ENCODE measurements around the gene CEND1.
A peak's percentile ranks its signal among the peaks of the same experiment; 100 is the strongest.

CEND1 gene

DNA sequence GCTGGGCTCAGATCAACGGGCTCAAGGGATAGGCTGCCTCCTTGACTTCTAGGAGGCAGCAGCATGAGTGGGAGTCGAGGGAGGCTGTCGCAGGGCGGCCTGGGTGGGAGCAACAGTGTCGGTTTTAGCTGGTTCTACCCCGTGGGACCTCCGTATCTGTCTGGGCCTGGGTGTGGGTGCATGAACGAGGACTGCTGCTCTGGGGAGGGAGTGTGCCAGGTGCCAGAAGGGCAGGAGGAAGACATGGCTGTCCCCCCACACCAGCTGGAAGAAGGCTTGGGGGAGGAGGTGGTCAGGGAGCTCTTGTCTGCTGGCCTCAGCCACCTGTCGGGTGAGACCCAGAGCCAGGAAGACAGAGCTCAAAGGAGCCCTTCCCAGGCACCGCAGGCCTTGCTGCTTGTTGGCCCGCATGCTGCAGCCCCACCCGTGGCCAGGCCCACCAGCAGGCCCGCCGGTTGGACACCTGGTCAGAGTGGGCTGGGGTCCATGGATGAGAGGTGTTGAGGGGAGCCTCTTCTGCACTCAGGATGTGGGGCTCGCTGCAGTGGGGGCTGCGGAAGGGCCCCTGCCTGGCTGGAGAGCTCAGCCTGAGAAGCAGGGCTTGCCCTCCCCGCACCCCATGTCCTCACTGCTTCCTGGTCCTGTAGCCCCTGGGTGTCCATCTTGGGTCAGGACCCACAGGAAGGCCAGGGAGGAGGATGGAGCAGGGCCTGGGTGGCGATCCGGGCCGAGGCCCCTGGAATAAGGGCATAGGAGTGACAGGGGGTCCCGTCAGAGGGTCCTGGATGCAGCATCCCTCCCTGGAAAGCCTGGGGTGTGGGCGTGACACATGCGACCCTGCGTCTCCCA lies 3.4 kb downstream of the CEND1 start:
- no peak for DNase-seq (ENCODE audit: low read depth)
- H3K4me3 ChIP-seq (ENCODE audit: low read depth, low read length) = no peak overlapping the region

DNA sequence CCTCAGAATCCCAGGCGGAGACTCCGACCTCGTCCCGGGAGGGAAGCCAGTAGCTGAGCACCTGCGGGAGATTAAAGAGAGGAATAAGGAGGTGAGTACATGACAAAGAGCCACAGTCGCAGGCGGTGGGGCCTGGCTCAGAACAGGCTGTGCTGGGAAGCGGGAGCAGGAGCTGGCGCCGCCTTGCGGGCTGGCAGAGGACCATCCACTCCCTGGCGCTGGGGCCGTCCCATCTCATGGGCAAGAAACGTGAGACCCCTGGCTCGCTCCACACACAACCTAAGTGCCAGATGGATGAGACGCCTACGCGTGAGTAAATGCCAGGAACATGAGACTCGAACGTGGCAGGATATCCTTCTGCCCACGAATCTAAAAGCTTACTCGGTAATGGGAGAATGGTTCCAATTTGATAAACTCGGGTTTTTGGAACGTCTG lies 6.3 kb downstream of the CEND1 start:
- peak; percentile 84 for DNase-seq (ENCODE audit: low read depth)
- no peak overlapping the region for H3K4me3 ChIP-seq (ENCODE audit: low read depth, low read length)

DNA sequence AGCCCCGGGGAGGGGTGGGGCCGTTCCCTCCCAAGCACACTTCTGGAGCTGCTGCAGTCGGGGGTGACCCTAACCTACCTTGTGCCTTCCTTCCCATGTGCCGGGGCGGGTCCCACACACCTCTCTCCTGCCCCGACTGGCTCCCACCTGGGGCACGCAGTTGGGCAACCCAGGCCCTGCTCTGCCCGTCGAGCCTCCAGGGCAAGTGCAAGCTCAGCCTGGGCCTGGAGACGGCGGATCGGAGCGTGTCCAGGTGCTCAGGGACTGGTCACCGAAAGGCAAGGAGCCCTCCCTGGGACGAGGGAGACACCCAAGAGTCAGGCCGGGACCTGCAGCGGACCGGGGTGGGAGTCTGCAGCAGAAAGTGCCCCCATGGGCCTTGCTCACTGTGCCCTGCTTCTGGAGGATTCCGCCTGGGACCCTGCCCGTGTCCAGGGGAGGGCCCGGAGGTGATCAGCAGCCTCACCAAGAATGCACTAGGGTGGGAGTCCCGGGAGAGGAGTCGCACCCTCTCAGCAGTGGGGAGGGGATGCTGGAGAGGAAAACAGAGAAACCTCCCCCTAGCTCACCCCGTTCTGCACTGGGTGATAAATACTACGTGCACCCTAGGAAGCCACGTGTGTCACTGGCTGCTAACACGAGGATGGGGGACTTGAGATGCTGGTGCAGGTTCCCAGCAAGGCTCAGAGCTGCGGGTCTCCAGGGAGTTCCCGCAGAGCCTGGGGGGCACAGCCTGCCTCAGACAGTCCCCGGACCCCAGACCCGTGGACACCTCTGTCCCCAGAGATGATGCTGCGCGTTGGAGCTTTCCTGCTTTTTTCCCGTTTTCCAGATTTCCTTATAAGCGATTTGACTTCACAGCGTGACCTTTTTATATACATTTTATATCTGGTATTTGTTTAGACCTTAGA lies 7.4 kb downstream of the CEND1 start:
- DNase-seq (ENCODE audit: low read depth) = no peak
- no peak overlapping the region for H3K4me3 ChIP-seq (ENCODE audit: low read depth, low read length)

DNA sequence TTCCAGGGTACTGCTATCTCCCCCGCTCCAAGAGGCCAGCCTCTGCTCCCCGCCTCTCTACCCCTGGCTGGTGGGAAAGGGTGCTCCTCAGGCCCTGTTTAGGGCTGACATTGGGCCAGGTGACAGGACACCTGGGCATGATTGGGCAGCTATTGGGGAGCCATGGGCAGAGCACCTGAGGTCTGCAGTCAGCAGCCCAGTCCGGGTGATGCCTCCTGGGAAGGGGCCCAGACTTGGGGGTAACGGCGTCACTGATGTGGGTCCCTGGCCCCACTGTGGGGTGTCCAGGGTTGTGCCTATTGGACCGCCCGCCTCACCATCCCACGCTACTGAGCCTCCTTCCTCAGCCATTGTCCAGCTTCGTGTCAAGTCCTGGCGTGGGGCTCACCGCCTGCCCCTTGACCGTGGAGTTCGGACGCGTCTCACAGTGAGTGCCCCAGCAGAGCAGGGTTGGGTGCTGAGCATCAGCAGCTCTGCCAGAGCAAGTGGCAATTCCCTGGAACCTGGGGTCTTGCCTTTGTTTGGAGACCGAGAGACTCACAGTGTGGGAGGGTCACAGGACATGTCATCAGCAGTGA lies 9.8 kb downstream of the CEND1 start:
- no peak overlapping the region for H3K4me3 ChIP-seq (ENCODE audit: low read depth, low read length)
- DNase-seq (ENCODE audit: low read depth) = no peak

DNA sequence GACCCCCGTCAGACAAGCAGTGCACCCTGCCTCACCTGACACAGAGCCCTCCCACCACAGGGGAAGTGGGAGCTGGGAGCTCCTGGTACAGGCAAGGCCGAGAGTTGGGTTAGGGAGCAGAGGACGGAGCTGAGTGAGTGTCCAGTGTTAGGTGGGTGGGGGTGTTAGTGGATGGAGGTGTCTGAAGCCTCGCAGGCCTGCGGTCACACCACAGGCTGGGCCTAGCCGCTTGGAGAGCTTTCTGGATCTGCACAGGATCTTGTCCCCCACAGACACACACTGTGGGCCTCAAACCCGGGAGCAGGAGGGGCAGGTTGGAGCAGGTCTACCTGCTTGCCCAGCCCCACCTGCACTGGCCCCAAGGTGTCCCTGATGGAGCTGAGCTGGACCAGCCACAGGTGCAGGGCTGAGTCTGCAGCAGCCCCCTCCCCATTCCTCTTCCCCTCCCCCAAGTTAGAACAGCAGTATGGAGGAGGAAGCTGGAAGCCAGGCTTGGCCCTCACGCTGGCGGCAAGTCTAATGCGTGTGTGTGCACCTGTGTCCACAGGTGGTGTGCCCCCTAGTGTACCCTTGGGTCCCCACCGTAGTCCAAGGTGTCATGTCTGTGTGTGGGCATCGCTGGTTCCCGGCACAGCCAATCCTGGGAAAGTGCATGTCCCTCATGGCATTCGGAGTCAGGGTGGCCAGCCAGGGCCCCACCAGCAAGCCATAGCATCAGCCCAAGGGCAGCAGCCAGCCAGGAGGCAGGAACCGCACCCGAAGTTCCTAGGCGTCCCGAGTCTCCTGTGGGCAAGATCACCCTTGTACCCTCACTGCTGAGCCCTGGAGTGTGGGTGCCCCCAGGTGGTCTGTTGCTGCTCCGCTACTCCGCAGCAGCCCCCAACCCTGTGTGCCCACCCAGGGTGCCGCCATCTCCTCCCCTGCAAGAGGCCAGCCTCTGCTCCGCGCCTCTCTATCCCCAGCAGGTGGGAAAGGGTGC lies 10.6 kb downstream of the CEND1 start:
- DNase-seq (ENCODE audit: low read depth) = no peak

DNA sequence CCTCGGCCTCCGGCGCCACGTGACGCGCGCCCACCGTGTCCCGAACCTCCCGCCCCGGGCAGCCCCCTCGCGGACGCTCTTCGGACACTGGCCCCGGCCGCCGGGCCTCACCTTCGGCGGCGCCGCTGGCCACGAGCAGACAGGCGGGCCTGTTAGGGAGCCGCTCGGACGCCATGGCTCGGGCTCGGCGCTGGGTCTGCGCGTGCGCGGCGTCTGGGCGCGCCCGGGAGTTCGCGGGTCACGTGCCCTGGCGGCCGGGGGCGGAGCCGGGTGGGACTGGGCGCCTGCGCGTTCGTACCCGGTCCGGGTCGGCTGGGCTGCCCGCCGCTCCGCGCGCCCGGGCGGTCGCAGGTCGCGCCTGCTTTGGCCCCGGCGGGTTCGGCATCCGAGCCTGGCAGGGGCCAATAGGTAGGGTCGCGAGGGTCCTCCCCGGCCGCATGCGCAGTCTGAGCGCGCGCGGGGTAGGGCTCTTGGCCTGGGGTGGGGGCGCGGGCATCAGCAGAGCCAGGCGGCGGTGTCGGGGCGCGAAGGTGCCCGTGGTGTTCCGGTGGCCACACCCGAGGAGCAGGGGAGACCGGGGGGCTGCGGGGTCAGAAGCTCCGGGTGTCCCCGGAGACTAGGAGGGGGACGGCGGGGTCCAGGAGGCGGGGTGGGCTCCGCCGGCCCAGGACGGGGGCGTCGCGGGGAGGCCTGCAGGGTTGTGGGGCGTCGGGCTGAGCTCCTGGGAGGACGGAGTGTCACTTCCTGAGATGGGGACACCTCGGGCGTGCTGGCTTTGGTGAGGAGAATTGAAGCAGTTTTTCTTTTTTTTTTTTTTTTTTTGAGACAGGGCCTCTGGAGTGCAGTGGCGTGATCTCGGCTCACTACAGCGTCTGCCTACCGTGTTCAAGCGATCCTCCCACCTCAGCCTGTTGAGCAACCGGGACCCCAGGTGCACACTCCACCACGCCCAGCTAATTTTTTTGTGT lies 12.3 kb downstream of the CEND1 start, which contains the start of gene GATD1:
GATD1 (minus strand) TSS at position 200 of the 968 bp plus-strand sequence; CDS start at position 175, 25 bp downstream.
- peak within 1 kb of the TSS; percentile 92 for H3K4me3 ChIP-seq (ENCODE audit: low read depth, low read length)
- DNase-seq (ENCODE audit: low read depth) = peak; percentile 36

More for the DNA sequence above, 10.6 kb downstream of the CEND1 start:
- no peak overlapping the region for H3K4me3 ChIP-seq (ENCODE audit: low read depth, low read length)

DNA sequence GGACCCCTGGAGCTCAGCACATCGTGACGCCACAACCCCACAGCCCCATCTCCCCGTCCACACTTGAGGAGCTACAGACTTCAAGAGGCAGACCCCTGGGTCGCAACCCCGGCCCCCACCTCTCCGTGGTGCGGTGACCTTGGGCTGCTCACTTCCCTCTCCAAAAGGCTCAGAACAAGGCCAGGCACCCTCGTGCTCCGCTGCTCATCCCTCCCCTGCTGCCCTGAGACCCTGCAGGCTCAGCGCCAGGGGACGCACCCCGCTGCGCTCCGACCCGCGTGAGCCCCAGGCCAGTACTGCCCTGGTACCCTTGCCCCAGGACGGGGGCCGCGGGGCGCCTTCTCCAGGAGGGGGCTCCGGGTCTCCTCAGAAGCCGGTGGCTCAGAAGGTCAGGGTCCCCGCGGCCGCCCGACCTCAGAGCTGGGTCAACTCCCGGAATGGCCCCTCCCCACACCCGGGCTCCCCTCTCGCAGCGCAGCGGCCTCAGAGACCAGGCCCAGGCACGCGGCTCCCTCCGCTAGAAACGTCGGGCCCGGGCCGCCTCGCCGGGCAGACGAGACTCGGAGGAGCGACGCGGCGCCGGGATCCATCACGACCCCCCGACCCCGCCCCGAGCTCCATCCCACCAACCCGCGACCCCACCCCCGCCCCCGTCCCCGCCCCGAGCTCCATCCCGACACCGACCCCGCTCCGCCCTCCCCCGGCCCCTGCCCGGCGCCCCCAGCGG lies 13.2 kb downstream of the CEND1 start:
- DNase-seq (ENCODE audit: low read depth) = no peak
- peak overlapping the region; percentile 92 for H3K4me3 ChIP-seq (ENCODE audit: low read depth, low read length)

DNA sequence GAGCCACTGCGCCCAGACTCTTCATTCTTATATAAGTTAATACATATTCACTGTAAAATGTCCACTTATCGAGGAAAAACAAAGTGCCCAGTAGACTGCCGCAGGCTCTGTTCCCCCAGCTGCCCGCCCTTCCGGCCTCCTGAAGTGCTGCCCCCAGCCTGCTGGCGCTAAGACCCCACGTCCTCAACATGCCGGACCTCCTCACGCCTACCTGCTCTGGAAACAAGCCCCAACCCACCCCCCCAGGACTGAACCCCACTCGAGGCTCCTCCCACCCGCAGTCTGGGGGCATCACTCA lies 13.7 kb downstream of the CEND1 start:
- no peak for DNase-seq (ENCODE audit: low read depth)
- peak overlapping the region; percentile 92 for H3K4me3 ChIP-seq (ENCODE audit: low read depth, low read length)

DNA sequence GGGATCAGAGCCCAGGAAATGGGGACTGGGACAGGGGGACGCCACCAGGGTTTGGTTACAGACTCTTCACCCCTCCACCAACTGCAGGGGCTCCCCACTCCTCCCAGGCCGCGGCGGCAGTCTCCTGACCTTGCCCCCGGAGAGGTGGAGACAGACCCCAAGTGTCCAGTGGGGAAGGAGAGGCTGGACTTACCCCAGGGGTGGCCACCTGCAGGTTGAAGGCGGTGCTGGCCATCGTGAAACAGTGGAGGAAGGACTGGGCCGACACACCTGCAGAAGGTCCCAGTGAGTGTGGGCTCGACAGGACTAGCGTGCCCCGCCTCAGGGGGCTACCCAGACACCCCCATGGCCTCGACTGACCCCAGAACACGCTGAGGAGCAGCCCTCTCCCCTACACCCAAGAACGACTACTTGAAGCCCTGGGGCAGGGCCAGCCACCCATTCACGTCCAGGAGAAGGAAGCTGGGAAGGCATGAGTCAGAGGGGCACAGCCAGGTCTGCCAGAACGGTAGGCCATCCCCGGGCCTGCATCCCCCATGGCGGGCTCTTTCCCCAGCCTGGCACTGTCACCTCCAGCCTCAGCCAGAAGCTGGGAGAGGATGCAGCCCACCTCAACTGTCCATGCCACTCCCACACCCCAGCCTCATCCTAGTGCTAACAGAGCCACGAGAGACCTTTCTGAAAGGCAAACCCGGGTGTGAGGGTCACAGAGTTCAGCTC lies 14.9 kb downstream of the CEND1 start:
- no peak overlapping the region for H3K4me3 ChIP-seq (ENCODE audit: low read depth, low read length)

DNA sequence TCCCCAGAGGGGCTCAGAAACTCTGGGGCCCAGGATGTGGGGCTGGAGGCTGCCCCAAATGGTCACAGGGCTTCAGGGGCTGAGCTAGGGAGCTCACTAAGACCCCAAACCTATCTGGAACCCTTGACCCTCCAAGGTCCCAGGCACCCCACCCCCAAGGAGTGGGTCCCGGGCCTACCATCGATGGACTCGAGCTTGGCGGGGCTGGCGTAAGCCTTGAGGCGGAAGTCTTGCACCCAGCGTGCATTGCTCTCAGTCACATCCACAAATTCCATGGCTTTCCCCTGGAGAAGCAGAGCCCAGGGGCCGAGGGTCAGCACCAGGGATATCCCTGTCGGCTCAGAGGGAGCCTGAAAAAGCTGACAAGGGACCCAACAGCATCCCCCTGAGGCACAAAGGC lies 16.1 kb downstream of the CEND1 start:
- H3K4me3 ChIP-seq (ENCODE audit: low read depth, low read length) = no peak overlapping the region
- no peak for DNase-seq (ENCODE audit: low read depth)

More for the DNA sequence above, 14.9 kb downstream of the CEND1 start:
- DNase-seq (ENCODE audit: low read depth) = no peak

DNA sequence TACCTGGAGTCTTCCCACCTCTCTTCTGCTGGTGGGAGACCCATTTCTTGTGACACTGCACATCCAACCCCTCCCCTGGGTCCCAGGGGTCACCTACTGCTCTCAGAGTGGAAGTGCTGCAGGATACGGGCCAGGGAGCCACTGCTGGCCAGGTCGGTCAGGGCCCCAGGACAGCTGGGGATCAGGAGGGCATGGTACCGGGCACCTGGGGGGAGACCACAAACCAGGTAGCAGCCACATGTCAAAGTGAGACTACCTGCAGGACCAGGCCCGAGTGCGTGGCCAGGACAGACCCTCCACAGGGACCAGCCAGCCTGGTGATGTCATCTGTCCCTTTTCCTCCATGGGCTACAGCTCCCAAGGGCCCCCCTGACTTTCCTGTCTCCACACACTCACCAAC lies 16.5 kb downstream of the CEND1 start:
- no peak overlapping the region for H3K4me3 ChIP-seq (ENCODE audit: low read depth, low read length)
- no peak for DNase-seq (ENCODE audit: low read depth)

DNA sequence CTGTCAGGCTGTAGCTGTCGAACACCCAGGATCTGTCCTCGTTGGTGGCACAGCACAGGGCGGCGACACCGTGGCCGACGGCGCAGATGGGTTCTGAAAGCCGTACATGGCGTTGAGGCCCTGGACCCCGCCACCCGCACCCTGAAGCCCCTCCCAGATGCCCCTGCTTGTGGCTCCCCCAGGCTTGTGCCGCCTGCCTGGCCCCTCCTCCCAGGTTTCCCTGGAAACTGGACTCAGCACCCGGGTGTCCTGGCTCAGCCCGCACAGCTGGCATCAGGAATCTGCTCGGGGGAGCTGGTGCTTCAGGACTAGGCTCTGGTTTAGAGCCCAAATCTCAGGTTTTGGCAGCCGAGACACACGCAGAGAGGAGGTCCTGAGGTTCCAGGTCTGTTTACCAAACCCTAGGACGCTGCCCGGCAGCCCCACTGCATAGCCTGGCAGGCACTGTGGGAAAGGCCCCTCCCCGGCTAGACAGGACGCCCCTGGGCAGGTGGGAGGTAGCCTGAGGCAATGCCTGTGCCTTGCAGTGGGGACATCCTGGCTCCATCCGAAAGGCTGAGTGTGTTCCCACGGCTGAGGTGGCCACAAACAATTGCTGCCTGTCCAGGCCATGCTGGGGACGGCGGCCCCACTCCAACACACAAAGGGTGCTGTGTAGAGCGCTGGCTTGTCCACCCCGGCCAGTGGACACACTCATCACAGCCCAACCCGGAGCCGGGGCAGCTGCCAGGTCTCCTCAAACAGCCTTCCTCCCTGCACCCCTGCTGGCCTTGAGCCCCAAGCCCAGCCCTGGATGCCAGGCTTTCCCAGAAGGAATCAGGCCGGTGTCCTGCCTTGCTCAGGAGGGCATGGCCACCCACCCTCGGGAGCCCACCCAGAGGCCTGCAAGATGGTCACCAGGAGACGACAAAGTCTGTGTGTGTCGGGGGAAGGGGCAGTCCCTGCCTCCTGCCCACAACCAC lies 17.2 kb downstream of the CEND1 start:
- H3K4me3 ChIP-seq (ENCODE audit: low read depth, low read length) = no peak overlapping the region
- DNase-seq (ENCODE audit: low read depth) = no peak

DNA sequence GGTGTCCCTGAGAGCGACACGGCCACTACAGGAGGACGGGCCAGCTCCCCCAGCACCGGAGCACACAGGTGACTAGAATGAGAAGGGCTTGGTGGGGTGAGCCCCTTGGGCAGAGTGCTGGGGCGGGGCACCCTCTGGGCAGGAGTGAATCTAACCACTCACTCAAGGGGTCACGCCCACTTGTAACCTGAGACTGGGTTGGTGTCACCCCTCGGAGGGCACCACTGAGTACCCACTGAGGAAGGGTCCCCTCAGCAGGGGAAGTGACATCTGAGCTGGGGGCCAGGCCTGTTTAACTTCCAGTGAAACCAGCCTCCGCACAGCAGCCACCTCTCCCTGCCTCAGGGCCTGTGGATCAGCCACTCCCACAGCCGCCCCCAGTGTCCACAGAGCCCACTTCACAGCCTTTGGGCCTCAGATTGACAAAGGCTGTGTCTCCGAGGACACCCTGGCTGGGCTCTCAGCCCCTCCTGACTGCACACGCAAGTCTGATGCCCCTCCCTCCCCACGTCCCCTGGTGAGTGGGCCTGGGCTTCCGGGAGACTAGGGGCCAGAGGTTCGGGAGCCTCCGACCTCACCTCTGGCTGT lies 18.2 kb downstream of the CEND1 start:
- H3K4me3 ChIP-seq (ENCODE audit: low read depth, low read length) = no peak overlapping the region

DNA sequence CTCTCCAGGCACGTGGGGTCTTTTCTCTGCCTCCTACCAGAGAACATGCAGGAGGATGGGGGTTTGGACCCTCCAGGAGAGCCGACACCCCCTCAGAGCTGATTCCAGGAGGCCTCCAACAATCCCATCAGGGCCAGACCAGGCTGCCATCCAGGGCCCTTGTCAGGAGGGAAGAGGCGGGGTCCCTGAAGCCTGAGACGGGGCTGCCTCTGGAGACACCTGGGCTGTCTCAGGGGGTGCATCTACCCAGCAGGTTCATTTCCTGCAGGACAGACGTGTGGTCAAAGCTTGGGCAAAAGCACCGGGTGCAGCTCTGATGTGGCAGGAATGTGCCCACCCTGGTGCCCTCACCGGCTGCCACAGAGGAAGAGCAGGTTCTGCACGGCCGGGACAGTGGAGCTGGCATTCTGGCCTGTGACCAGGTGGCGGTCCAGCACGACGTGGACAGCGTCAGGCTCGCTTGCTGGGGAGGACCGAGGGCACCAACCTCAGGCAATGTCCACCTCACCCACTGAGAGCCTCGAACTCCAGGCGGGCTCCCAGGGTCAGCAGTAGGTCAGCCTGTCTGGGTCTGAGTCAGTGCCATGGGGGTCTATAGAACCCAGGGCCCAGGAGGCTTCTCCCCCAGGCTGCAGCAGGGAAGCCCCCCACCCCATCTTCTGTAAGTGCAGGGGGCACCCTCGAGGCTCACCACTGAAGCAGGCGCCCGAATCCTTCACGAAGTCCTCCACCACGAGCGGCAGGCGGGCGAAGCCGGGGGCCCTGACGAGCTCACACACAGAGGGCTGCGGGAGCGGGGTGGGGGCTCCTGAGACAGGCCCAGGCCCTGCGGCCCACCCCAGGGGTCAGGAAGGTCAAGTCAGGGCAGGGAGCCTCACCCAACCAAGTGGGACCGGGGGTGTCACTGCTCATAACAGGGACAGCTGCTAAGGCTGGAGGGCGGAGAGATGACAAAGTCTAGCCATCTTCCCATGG lies 19.0 kb downstream of the CEND1 start:
- no peak overlapping the region for H3K4me3 ChIP-seq (ENCODE audit: low read depth, low read length)
- no peak for DNase-seq (ENCODE audit: low read depth)

More for the DNA sequence above, 18.2 kb downstream of the CEND1 start:
- no peak for DNase-seq (ENCODE audit: low read depth)

Data from skeletal muscle cell (primary cell).